HepG2 (cell line): ENCODE data around the gene SCAPER. TPM values are rescaled to one million over a fixed set of nuclear protein-coding genes. Genes with fewer than 3 reads are reported as not detected.

Source experiments
- ATAC-seq: fragments of 200-7000 bp; cut with Tn5 transposase; 3 replicates; pipeline ENCODE4 v1.9.1; 2020; ENCODE audit warnings: mild to moderate bottlenecking, moderate library complexity
- BruUV-seq: library from RNA; stranded (reverse); fragments of 400-500 nt; replicated peaks from 2 replicates; lab custom pipeline; 2021; lab: Mats Ljungman, UMichigan
- CTCF ChIA-PET: fragments of 300-600 bp; formaldehyde crosslinking; extraction: SDS; loops from one replicate; lab custom pipeline; 2021; ENCODE audit warnings: low total read pairs, inconsistent platforms, low intra/inter-chr PET ratio; lab: Yijun Ruan, JAX
- POLR2A ChIA-PET: fragments of 350-600 bp; sonication (Branson Sonifier 250); formaldehyde crosslinking; loops from one replicate; lab custom pipeline; 2020; ENCODE audit warnings: antibody characterized with exemption, inconsistent platforms; lab: Yijun Ruan, JAX
- DNase-seq: peaks from one replicate; pipeline ENCODE4 v3.0.0-alpha.2; 2015; ENCODE audit warnings: low spot score
- FAIRE-seq: peaks from 3 replicates; lab custom pipeline; 2011; peaks lifted over from hg19 to GRCh38; lab: Jason Lieb, UNC
- H2AFZ ChIP-seq: one replicate; pipeline ENCODE4 v1.6.1; 2011; ENCODE audit warnings: low read length, inconsistent platforms
- H3K27ac ChIP-seq: fragments of 300-600 bp; 3 replicates; pipeline ENCODE4 v1.8.0; 2011; ENCODE audit warnings: mixed run types, mild to moderate bottlenecking, mixed read lengths, low read length, inconsistent platforms; ENCODE audit not compliant: insufficient read depth; ENCODE audit errors: extremely low read length
- H3K27me3 ChIP-seq, 2 experiments: fragments of 200-600 bp in 1 of 2; 2 replicates in 1 of 2; 3 replicates in 1 of 2; pipeline versions ENCODE4 v1.6.0 to v1.8.0; 2011; ENCODE audit warnings: low read length in 2 of 2, mild to moderate bottlenecking in 2 of 2, moderate library complexity in 2 of 2, inconsistent platforms in 1 of 2; ENCODE audit not compliant: insufficient read depth in 2 of 2, control insufficient read depth in 1 of 2
- H3K36me3 ChIP-seq, 2 experiments: fragments of 200-600 bp in 1 of 2; replicated peaks in 1 of 2; 2 replicates in 1 of 2; 3 replicates in 1 of 2; pipeline versions ENCODE4 v1.5.1 to v1.8.0; 2011; ENCODE audit warnings: low read length in 2 of 2, inconsistent platforms in 1 of 2; ENCODE audit not compliant: insufficient read depth in 2 of 2, control insufficient read depth in 1 of 2
- H3K4me1 ChIP-seq: 2 replicates; pipeline ENCODE4 v1.5.1; 2012; ENCODE audit warnings: low read length, inconsistent platforms; ENCODE audit not compliant: insufficient read depth
- H3K4me2 ChIP-seq: 2 replicates; pipeline ENCODE4 v1.6.0; 2011; ENCODE audit warnings: low read depth, low read length, inconsistent platforms
- H3K4me3 ChIP-seq, 3 experiments: fragments of 200-600 bp in 1 of 3; sonication (generic), shearing (Covaris generic) in 1 of 3; replicated peaks in 1 of 3; 2 replicates each; pipeline ENCODE4 v1.5.1; 2011 to 2016; ENCODE audit warnings: low read length in 3 of 3, inconsistent platforms in 2 of 3, low read depth in 2 of 3, mild to moderate bottlenecking in 2 of 3, control low read depth in 1 of 3, mixed read lengths in 1 of 3; ENCODE audit not compliant: insufficient read depth in 1 of 3
- H3K79me2 ChIP-seq: one replicate; pipeline ENCODE4 v1.6.1; 2011; ENCODE audit warnings: low read length, inconsistent platforms; ENCODE audit not compliant: insufficient read depth
- H3K9ac ChIP-seq: 2 replicates; pipeline ENCODE4 v1.6.0; 2011; ENCODE audit warnings: mild to moderate bottlenecking, low read depth, low read length, inconsistent platforms; ENCODE audit not compliant: insufficient read depth
- H3K9me3 ChIP-seq: 2 replicates; pipeline ENCODE4 v1.5.1; 2012; ENCODE audit warnings: mild to moderate bottlenecking, low read length
- H4K20me1 ChIP-seq: 2 replicates; pipeline ENCODE4 v1.6.0; 2011; ENCODE audit warnings: inconsistent platforms, mild to moderate bottlenecking, low read length, moderate library complexity; ENCODE audit not compliant: insufficient read depth
- PHF20 ChIP-seq: sonication (generic); formaldehyde crosslinking; IDR thresholded peaks from 2 replicates; pipeline ENCODE4 v1.5.0; 2020; ENCODE audit warnings: mild to moderate bottlenecking, missing genetic modification reagents
- PHF5A ChIP-seq: IDR thresholded peaks from one replicate; pipeline ENCODE4 v1.6.1; 2018; ENCODE audit warnings: low read depth, missing genetic modification reagents; ENCODE audit not compliant: unreplicated experiment
- POLR2G ChIP-seq: fragments of 200-400 bp; formaldehyde crosslinking; IDR thresholded peaks from 2 replicates; pipeline ENCODE4 v1.6.1; 2018; ENCODE audit warnings: mild to moderate bottlenecking, low read depth, low read length, moderate library complexity
- SSRP1 ChIP-seq: IDR thresholded peaks from 2 replicates; pipeline ENCODE4 v1.6.1; 2016; ENCODE audit warnings: control low read depth
- ZNF224 ChIP-seq: sonication (generic); formaldehyde crosslinking; IDR thresholded peaks from 2 replicates; pipeline ENCODE4 v1.5.0; 2020; ENCODE audit warnings: mild to moderate bottlenecking, missing genetic modification reagents
- ZNF24 ChIP-seq: fragments of 450-650 bp; IDR thresholded peaks from 2 replicates; pipeline ENCODE4 v1.6.1; 2017; ENCODE audit warnings: antibody characterized with exemption, mild to moderate bottlenecking
- ZNF414 ChIP-seq: sonication (generic); formaldehyde crosslinking; IDR thresholded peaks from 2 replicates; pipeline ENCODE4 v1.5.0; 2020; ENCODE audit warnings: missing genetic modification reagents
- ZNF713 ChIP-seq: sonication (generic); formaldehyde crosslinking; IDR thresholded peaks from 2 replicates; pipeline ENCODE4 v1.4.0; 2020; ENCODE audit warnings: mild to moderate bottlenecking, missing genetic modification reagents
- WGBS: methylation state at CpG from one replicate; pipeline ENCODE4 v1.1.6; 2017; ENCODE audit warnings: low lambda C conversion rate; 5-methylcytosine and 5-hydroxymethylcytosine counted together
- in situ Hi-C: cut with HindIII; loops from 2 replicates; pipeline ENCODE4 v1.10.0; 2017; ENCODE audit warnings: low pct_unique_long_range_greater_than_20kb; ENCODE audit not compliant: extremely low pct_ligation_motif_present
- intact Hi-C: fragments of 100-400 bp; cut with micrococcal nuclease; formaldehyde crosslinking; loops from one replicate; pipeline ENCODE4 v1.10.0; 2022; ENCODE audit not compliant: unreplicated experiment
- polyA plus RNA-seq, 8 experiments: library from polyadenylated mRNA; depleted of rRNA in 3 of 8; stranded (reverse) in 7 of 8; unstranded in 1 of 8; fragments of >200 nt; fragmentation: Illumina TruSeq in 4 of 8; extraction: Trizol in 4 of 8; gene quantifications; 2 replicates each; pipeline versions ENCODE4 v1.2.1 to v1.2.3, GENCODE V29; 2011 to 2016; ENCODE audit warnings: low read depth in 4 of 8, missing spikeins in 1 of 8, mixed read lengths in 1 of 8; ENCODE audit not compliant: insufficient read depth in 1 of 8
- total RNA-seq, 5 experiments: library from RNA; depleted of rRNA; stranded (reverse); fragments of >200 nt; fragmentation: Illumina TruSeq; extraction: Trizol; gene quantifications; 2 replicates each; pipeline ENCODE4 v1.2.3, GENCODE V29; 2016; ENCODE audit warnings: low read depth in 1 of 5
- TF ChIP-seq, protein P1 (sequence below): sonication (generic); formaldehyde crosslinking; IDR thresholded peaks from 2 replicates; pipeline ENCODE4 v1.5.1; 2020; ENCODE audit warnings: mild to moderate bottlenecking, missing genetic modification reagents, moderate library complexity

Gene SCAPER
- total and polyA plus RNA-seq, 2 of the 13 experiments (the other 11 are each of a cell fraction or from before 2014, with no cell fraction given) = 4.3 to 10.5 TPM

- no peak for TF ChIP-seq ZNF24
These were observed 236.2 kb downstream of the SCAPER start (continued) for GRCh38 chr15:76668900-76669299.

DNA sequence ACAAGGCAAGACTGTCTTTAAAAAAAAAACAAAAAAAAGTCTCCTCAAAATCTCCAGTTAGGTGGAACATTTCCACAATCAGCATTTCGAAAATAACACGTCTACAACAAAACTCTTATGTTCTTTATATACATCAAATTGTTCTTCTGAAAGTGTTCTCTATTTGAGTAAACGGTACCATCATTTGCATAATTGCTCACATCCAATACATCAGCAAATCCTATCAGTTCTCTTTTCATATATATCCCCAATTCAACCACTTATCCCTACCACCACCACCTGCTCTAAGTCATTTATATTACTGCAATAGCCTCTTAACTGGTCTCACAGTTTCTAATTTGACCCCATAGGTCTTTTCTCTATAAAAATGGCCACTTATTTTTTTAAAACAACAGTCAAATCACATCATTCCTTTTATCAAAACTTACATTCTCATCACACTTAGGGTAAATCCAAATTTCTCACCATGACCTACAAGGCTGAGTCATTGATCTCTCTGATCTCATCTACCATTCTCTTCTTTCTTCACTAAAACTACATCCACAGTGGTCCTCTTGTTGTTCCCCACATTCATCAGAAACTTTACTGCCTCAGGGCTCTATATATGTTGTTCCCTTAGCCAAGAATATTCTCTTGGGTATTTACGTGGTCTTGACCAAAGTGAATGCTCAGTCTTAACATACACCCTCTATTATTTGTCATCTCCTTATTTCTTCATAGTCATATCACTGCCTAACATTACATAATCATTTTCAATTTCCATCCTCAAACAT lies 237.0 kb downstream of the SCAPER start:
- H3K9ac ChIP-seq = no peak overlapping the region
- no peak for TF ChIP-seq PHF5A (CRISPR knock-in tag)
- no peak for TF ChIP-seq POLR2G
- no peak for TF ChIP-seq PHF20 (CRISPR knock-in tag)
- no peak for TF ChIP-seq ZNF224
- no peak for TF ChIP-seq ZNF414 (CRISPR knock-in tag)
- TF ChIP-seq, protein P1, sequence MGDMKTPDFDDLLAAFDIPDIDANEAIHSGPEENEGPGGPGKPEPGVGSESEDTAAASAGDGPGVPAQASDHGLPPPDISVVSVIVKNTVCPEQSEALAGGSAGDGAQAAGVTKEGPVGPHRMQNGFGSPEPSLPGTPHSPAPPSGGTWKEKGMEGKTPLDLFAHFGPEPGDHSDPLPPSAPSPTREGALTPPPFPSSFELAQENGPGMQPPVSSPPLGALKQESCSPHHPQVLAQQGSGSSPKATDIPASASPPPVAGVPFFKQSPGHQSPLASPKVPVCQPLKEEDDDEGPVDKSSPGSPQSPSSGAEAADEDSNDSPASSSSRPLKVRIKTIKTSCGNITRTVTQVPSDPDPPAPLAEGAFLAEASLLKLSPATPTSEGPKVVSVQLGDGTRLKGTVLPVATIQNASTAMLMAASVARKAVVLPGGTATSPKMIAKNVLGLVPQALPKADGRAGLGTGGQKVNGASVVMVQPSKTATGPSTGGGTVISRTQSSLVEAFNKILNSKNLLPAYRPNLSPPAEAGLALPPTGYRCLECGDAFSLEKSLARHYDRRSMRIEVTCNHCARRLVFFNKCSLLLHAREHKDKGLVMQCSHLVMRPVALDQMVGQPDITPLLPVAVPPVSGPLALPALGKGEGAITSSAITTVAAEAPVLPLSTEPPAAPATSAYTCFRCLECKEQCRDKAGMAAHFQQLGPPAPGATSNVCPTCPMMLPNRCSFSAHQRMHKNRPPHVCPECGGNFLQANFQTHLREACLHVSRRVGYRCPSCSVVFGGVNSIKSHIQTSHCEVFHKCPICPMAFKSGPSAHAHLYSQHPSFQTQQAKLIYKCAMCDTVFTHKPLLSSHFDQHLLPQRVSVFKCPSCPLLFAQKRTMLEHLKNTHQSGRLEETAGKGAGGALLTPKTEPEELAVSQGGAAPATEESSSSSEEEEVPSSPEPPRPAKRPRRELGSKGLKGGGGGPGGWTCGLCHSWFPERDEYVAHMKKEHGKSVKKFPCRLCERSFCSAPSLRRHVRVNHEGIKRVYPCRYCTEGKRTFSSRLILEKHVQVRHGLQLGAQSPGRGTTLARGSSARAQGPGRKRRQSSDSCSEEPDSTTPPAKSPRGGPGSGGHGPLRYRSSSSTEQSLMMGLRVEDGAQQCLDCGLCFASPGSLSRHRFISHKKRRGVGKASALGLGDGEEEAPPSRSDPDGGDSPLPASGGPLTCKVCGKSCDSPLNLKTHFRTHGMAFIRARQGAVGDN (CRISPR knock-in tag) = no peak
- no peak for TF ChIP-seq ZNF713
- TF ChIP-seq SSRP1 (CRISPR knock-in tag) = no peak
- TF ChIP-seq, all 625 proteins: peak for 0
- intact Hi-C loops = no loop called here
- ATAC-seq = no peak
- no TSS peak for BruUV-seq
- ChIA-PET POLR2A (no interaction called here), CTCF (no interaction called here)
- no peak overlapping the region for H3K4me3 ChIP-seq
- no peak overlapping the region for H2AFZ ChIP-seq
- no peaks in the 10 kb centered on the region for H3K9me3 ChIP-seq
- H3K27ac ChIP-seq = no peak overlapping the region
- no peak overlapping the region for H3K4me2 ChIP-seq
- no peaks in the 10 kb centered on the region for H3K4me1 ChIP-seq
- no peaks in the 10 kb centered on the region for H3K36me3 ChIP-seq
- H3K79me2 ChIP-seq = no peaks in the 10 kb centered on the region
- 92% methylated on average over 4 of the region's 4 CpGs for whole genome bisulfite sequencing
- H4K20me1 ChIP-seq = no peaks in the 10 kb centered on the region
- no peak for DNase-seq
- no peak for FAIRE-seq
- in situ Hi-C loops = no loop called here
- H3K27me3 ChIP-seq = no peaks in the 10 kb centered on the region; a peak in 1 of 5 replicates
